BJ (cell line): Measurements from ENCODE around the gene FAH. TPM values are rescaled to one million over a fixed set of nuclear protein-coding genes. Genes with fewer than 3 reads are reported as not detected.

ENCODE experiments used
- CTCF ChIA-PET: fragments of 350-600 bp; formaldehyde crosslinking; extraction: SDS; loops from one replicate; lab custom pipeline; 2021; ENCODE audit warnings: antibody characterized with exemption, inconsistent platforms; lab: Yijun Ruan, JAX
- POLR2A ChIA-PET: fragments of 300-600 bp; sonication (Branson Sonifier 250); formaldehyde crosslinking; extraction: SDS; loops from one replicate; lab custom pipeline; 2021; ENCODE audit warnings: antibody characterized with exemption; lab: Charles Lee
- DNase-seq: peaks from one replicate; pipeline ENCODE4 v3.0.0-alpha.2; 2011; ENCODE audit warnings: low read depth
- H3K27me3 ChIP-seq: 2 replicates; pipeline ENCODE4 v1.6.0; 2011; ENCODE audit warnings: low read length; ENCODE audit not compliant: control insufficient read depth, insufficient read depth
- H3K36me3 ChIP-seq: 2 replicates; pipeline ENCODE4 v1.5.1; 2011; ENCODE audit warnings: low read length; ENCODE audit not compliant: control insufficient read depth, insufficient read depth
- H3K4me3 ChIP-seq: 2 replicates; pipeline ENCODE4 v1.5.1; 2011; ENCODE audit warnings: low read depth, mild to moderate bottlenecking, control low read depth, low read length
- CTCF ChIP-seq: IDR thresholded peaks from 2 replicates; pipeline ENCODE4 v1.5.1; 2011; ENCODE audit warnings: low read depth, mild to moderate bottlenecking, control low read depth, inconsistent platforms, low read length, moderate library complexity; ENCODE audit not compliant: insufficient read depth
- polyA minus RNA-seq: library from RNA; depleted of rRNA, polyadenylated mRNA; stranded (reverse); fragments of >200 nt; gene quantifications from 2 replicates; pipeline ENCODE4 v1.2.3, GENCODE V29; 2011; rRNA and poly(A)+ RNA removed
- polyA plus RNA-seq: library from polyadenylated mRNA; depleted of rRNA; stranded (reverse); fragments of >200 nt; gene quantifications from 2 replicates; pipeline ENCODE4 v1.2.3, GENCODE V29; 2011; rRNA removed

Gene FAH
- polyA plus RNA-seq (54.8 and 72.3 TPM in 2 replicates), polyA minus RNA-seq (54.2 and 96.2 TPM in 2 replicates)

GRCh38 chr15:80152896-80153876, at the start of gene FAH:
FAH (plus strand) TSS chr15:80152999; CDS start chr15:80153055, 56 bp downstream.
- DNase-seq, result peak; percentile 6
- POLR2A ChIA-PET, result no interaction called here
- CTCF ChIA-PET, result interaction anchor here (1.2 kb wide), 2 partner anchors 19 to 20 kb away, joined by 3 read pairs; no protein-coding TSS in a partner anchor
- peaks cover under 1% of the 10 kb centered on the region; the same call in 1 of the 2 replicates for H3K36me3 ChIP-seq
- TF ChIP-seq CTCF, result no peak
- no peaks in the 10 kb centered on the region for H3K27me3 ChIP-seq
- H3K4me3 ChIP-seq, result peak within 1 kb of the TSS; percentile 76

GRCh38 chr15:80105193-80105592, 47.6 kb upstream of the FAH start:
- CTCF ChIA-PET, result interaction anchor here (1.3 to 1.7 kb wide), 2 partner anchors 18 to 22 kb away, joined by 3 to 4 read pairs; no protein-coding TSS in a partner anchor
- TF ChIP-seq CTCF, result no peak
- Histone ChIP-seq H3K36me3 (no peaks in the 10 kb centered on the region), H3K27me3 (no peaks in the 10 kb centered on the region), H3K4me3 (no peak overlapping the region)
- POLR2A ChIA-PET, result no interaction called here
- DNase-seq, result no peak

- no peak for TF ChIP-seq CTCF
- H3K27me3 ChIP-seq, result no peaks in the 10 kb centered on the region
- no peak overlapping the region for H3K4me3 ChIP-seq
- CTCF ChIA-PET, result interaction anchor here (1.3 to 1.7 kb wide), 2 partner anchors 18 to 21 kb away, joined by 3 to 4 read pairs; no protein-coding TSS in a partner anchor
- POLR2A ChIA-PET, result no interaction called here
- peak; percentile 52 for DNase-seq
- H3K36me3 ChIP-seq, result no peaks in the 10 kb centered on the region
Observed at GRCh38 chr15:80105595-80105994, 47.2 kb upstream of the FAH start.

- POLR2A ChIA-PET, result no interaction called here
- no peak overlapping the region for H3K4me3 ChIP-seq
- no peaks in the 10 kb centered on the region for H3K27me3 ChIP-seq
Observed at GRCh38 chr15:80106051-80106450, 46.7 kb upstream of the FAH start.

More at GRCh38 chr15:80106051-80106450, 46.7 kb upstream of the FAH start:
- no peaks in the 10 kb centered on the region for H3K36me3 ChIP-seq
- TF ChIP-seq CTCF, result no peak
- CTCF ChIA-PET, result no interaction called here
- peak; percentile 58 for DNase-seq
